Measurements from ENCODE around the gene FUOM.

GRCh38 chr10:133342942-133343341 is 14.9 kb downstream of the FUOM start:
- TF ChIP-seq CTCF (IDR thresholded peaks at IDR 0.05) (no peak), E2F4 (CRISPR knock-in tag; IDR thresholded peaks at IDR 0.05; ENCODE audit: borderline replicate concordance, low read depth) (no peak), STAT6 (CRISPR knock-in tag; conservative IDR thresholded peaks at IDR 0.05; ENCODE audit: low read depth) (no peak), IRF1 (CRISPR knock-in tag; IDR thresholded peaks at IDR 0.05) (no peak), MAX (CRISPR knock-in tag; IDR thresholded peaks at IDR 0.05) (no peak), ZNF423 (CRISPR knock-in tag; IDR thresholded peaks at IDR 0.05) (no peak), TEAD4 (CRISPR knock-in tag; IDR thresholded peaks at IDR 0.05) (no peak), FOXJ3 (CRISPR knock-in tag; IDR thresholded peaks at IDR 0.05; ENCODE audit: borderline replicate concordance) (no peak), ELF4 (CRISPR knock-in tag; IDR thresholded peaks at IDR 0.05; ENCODE audit: low read depth) (no peak), HMGXB4 (CRISPR knock-in tag; IDR thresholded peaks at IDR 0.05) (no peak), NR3C1 (CRISPR knock-in tag; conservative IDR thresholded peaks at IDR 0.05; ENCODE audit: low read depth) (no peak)

Measured in WTC11 (cell line).